Stimulated activated CD8-positive, alpha-beta memory T cell treated with anti-CD3 and anti-CD28 coated beads, Interleukin-7, amount 100 ng/mL, for 4 hours (primary cell): ENCODE data around the gene TNFRSF12A.
"Not testable (repeated sequence)": the region's sequence is repeated elsewhere in the genome, so short reads cannot be mapped to it uniquely, and the experiment has no call there.

Experiments used
- DNase-seq, 2 donors: peaks; one replicate each; pipeline ENCODE4 v3.0.0-alpha.2; 2020; ENCODE audit warnings: low read depth in 2 of 2

Gene TNFRSF12A

GRCh38 chr16:3065742-3066439 lies 45.7 kb downstream of the TNFRSF12A start:
- DNase-seq: no peak

DNA sequence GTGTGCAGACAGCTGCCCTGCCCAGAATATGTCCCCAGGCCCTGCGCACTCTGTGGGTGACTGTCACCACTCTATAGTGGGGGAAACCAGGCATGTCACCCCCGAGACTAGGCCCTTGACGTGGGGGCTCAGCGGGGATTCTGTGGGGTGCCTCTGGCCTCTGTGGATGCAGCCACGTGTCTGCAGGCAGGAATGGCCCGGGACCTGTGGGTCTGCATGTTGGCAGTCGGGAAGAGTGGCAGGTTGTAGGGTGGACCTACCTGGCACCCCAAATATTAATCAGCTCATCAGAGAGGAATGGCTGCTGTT lies 46.2 kb downstream of the TNFRSF12A start:
- DNase-seq: no peak

- no peak for DNase-seq
These were observed 48.3 kb downstream of the TNFRSF12A start for GRCh38 chr16:3068487-3068886.

- DNase-seq: not testable (repeated sequence)
These were observed 49.0 kb downstream of the TNFRSF12A start for GRCh38 chr16:3069146-3069545.

- no peak for DNase-seq
These were observed 50.5 kb downstream of the TNFRSF12A start for GRCh38 chr16:3070608-3071111.

DNA sequence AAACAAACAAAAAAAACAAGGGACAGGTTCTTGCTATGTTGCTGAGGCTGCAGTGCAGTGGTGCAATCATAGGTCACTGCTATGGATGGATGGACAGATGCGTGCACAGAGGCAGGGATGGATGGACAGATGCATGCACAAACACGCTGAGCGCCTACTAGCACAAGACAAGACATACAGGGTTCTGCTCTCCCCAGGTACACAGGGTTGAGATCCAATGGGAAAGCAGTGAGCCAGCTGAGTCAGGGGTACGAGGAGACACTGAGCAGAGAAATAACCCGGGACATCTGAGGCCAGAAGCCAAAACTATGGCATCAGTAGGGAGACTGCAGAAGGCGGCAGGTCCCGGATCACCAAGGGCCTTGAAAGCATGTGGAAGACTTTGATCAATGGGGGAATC lies 51.5 kb downstream of the TNFRSF12A start:
- DNase-seq: no peak
